IMR-90 (cell line): Measurements from ENCODE around the gene HOXD8. TPM values are rescaled to one million over a fixed set of nuclear protein-coding genes. Genes with fewer than 3 reads are reported as not detected.

Source experiments
- ATAC-seq: fragments of 200-7000 bp; cut with Tn5 transposase; 2 replicates; pipeline ENCODE4 v1.9.1; 2020; ENCODE audit warnings: low read depth, mild to moderate bottlenecking, moderate library complexity
- BruUV-seq: library from RNA; stranded (reverse); fragments of 400-500 nt; replicated peaks from 2 replicates; lab custom pipeline; 2021; lab: Mats Ljungman, UMichigan
- CTCF ChIA-PET: fragments of 300-600 bp; formaldehyde crosslinking; extraction: SDS; loops from one replicate; lab custom pipeline; 2021; ENCODE audit warnings: antibody characterized with exemption; lab: Yijun Ruan, JAX
- POLR2A ChIA-PET: fragments of 300-600 bp; sonication (Branson Sonifier 250); formaldehyde crosslinking; loops from one replicate; lab custom pipeline; 2022; ENCODE audit warnings: antibody characterized with exemption; ENCODE audit not compliant: unreplicated experiment; lab: Charles Lee
- DNase-seq: peaks from one replicate; pipeline ENCODE4 v3.0.0; 2013
- H2AFZ ChIP-seq: replicated peaks from 2 replicates; pipeline ENCODE3; 2013; ENCODE audit warnings: low read length, mild to moderate bottlenecking; ENCODE audit not compliant: poor library complexity
- H2AK5ac ChIP-seq: 2 replicates; pipeline ENCODE4 v1.6.1; 2013; ENCODE audit warnings: low read depth, low read length, inconsistent platforms
- H2AK9ac ChIP-seq: replicated peaks from 2 replicates; pipeline ENCODE3; 2013; ENCODE audit warnings: mild to moderate bottlenecking, low read depth, low read length, moderate library complexity; ENCODE audit not compliant: poor library complexity
- H2BK120ac ChIP-seq: 2 replicates; pipeline ENCODE4 v1.6.1; 2013; ENCODE audit warnings: low read depth, low read length, inconsistent platforms
- H2BK15ac ChIP-seq: 3 replicates; pipeline ENCODE4 v1.6.1; 2013; ENCODE audit warnings: low read depth, low read length, inconsistent platforms
- H2BK20ac ChIP-seq: 2 replicates; pipeline ENCODE4 v1.6.1; 2013; ENCODE audit warnings: low read depth, mild to moderate bottlenecking, inconsistent platforms, low read length, moderate library complexity
- H2BK5ac ChIP-seq: 2 replicates; pipeline ENCODE4 v1.6.1; 2013; ENCODE audit warnings: mild to moderate bottlenecking, low read depth, low read length, inconsistent platforms; ENCODE audit not compliant: poor library complexity, severe bottlenecking
- H3K14ac ChIP-seq: replicated peaks from 2 replicates; pipeline ENCODE4 v1.6.1; 2013; ENCODE audit warnings: low read depth, low read length, inconsistent platforms
- H3K18ac ChIP-seq: 2 replicates; pipeline ENCODE4 v1.6.1; 2013; ENCODE audit warnings: low read depth, low read length, control low read depth
- H3K23ac ChIP-seq: 2 replicates; pipeline ENCODE4 v1.6.1; 2013; ENCODE audit warnings: low read depth, low read length, inconsistent platforms
- H3K27ac ChIP-seq: 2 replicates; pipeline ENCODE4 v1.5.1; 2013; ENCODE audit warnings: mild to moderate bottlenecking, control low read depth, low read length; ENCODE audit not compliant: insufficient read depth
- H3K27me3 ChIP-seq: 2 replicates; pipeline ENCODE4 v1.6.1; 2013; ENCODE audit warnings: low read length; ENCODE audit not compliant: control insufficient read depth, insufficient read depth
- H3K36me3 ChIP-seq: 2 replicates; pipeline ENCODE4 v1.6.1; 2013; ENCODE audit warnings: low read length, mixed read lengths; ENCODE audit not compliant: control insufficient read depth, insufficient read depth
- H3K4ac ChIP-seq: 2 replicates; pipeline ENCODE4 v1.6.1; 2013; ENCODE audit warnings: low read depth, low read length, inconsistent platforms
- H3K4me1 ChIP-seq: 2 replicates; pipeline ENCODE4 v1.6.1; 2013; ENCODE audit warnings: low read length, mixed read lengths; ENCODE audit not compliant: control insufficient read depth, insufficient read depth
- H3K4me2 ChIP-seq: 2 replicates; pipeline ENCODE4 v1.6.1; 2013; ENCODE audit warnings: low read depth, mild to moderate bottlenecking, control low read depth, low read length, moderate library complexity
- H3K4me3 ChIP-seq: 2 replicates; pipeline ENCODE4 v1.5.1; 2013; ENCODE audit warnings: low read depth, mild to moderate bottlenecking, control low read depth, low read length, moderate library complexity; ENCODE audit not compliant: insufficient read depth
- H3K56ac ChIP-seq: 2 replicates; pipeline ENCODE4 v1.6.1; 2013; ENCODE audit warnings: low read length, inconsistent platforms; ENCODE audit not compliant: insufficient read depth; ENCODE audit errors: extremely low read depth
- H3K79me1 ChIP-seq, 2 experiments: 2 replicates each; pipeline ENCODE4 v1.6.1; 2013; ENCODE audit warnings: low read length in 2 of 2, inconsistent platforms in 1 of 2, low read depth in 1 of 2
- H3K9ac ChIP-seq: 2 replicates; pipeline ENCODE4 v1.6.1; 2013; ENCODE audit warnings: low read depth, low read length, control low read depth
- H3K9me1 ChIP-seq: 2 replicates; pipeline ENCODE4 v1.6.1; 2013; ENCODE audit warnings: low read length, inconsistent platforms; ENCODE audit not compliant: insufficient read depth
- H3K9me3 ChIP-seq: 2 replicates; pipeline ENCODE4 v1.6.1; 2013; ENCODE audit warnings: low read length; ENCODE audit not compliant: control insufficient read depth, insufficient read depth
- H4K20me1 ChIP-seq: 2 replicates; pipeline ENCODE4 v1.6.1; 2013; ENCODE audit warnings: low read length, inconsistent platforms; ENCODE audit not compliant: insufficient read depth
- H4K5ac ChIP-seq: 2 replicates; pipeline ENCODE4 v1.6.1; 2013; ENCODE audit warnings: mild to moderate bottlenecking, low read depth, low read length, control low read depth
- H4K8ac ChIP-seq, 2 experiments: 2 replicates each; pipeline ENCODE4 v1.6.1; 2013; ENCODE audit warnings: low read depth in 2 of 2, low read length in 2 of 2, control low read depth in 1 of 2, inconsistent platforms in 1 of 2
- H4K91ac ChIP-seq: 2 replicates; pipeline ENCODE4 v1.6.1; 2013; ENCODE audit warnings: low read depth, low read length, inconsistent platforms; ENCODE audit not compliant: insufficient read depth
- ELK1 ChIP-seq: fragments of 150-350 bp; IDR thresholded peaks from 2 replicates; pipeline ENCODE4 v1.6.1; 2016; ENCODE audit warnings: low read depth, mild to moderate bottlenecking, low read length, moderate library complexity, borderline replicate concordance
- MAFK ChIP-seq: IDR thresholded peaks from 2 replicates; pipeline ENCODE4 v1.6.1; 2012; ENCODE audit warnings: low read depth, low read length, improper control_type of control experiment
- WGBS, 2 experiments: methylation state at CpG; one replicate each; pipeline versions ENCODE4 v1.1.5 to v1.1.7; 2013; ENCODE audit warnings: missing lambda C conversion rate in 2 of 2; ENCODE audit not compliant: insufficient read length in 1 of 2; ENCODE audit errors: extremely low coverage in 2 of 2; 5-methylcytosine and 5-hydroxymethylcytosine counted together
- dilution Hi-C: fragments of 300-500 bp; cut with HindIII; formaldehyde crosslinking; loops from one replicate; pipeline ENCODE4 v1.14.3; 2018; ENCODE audit warnings: low sequenced_read_pairs; ENCODE audit not compliant: unreplicated experiment
- in situ Hi-C: fragments of 300-500 bp; cut with MboI; formaldehyde crosslinking; loops from 3 replicates; pipeline ENCODE4 v1.14.3; 2019; ENCODE audit warnings: low sequenced_read_pairs, inconsistent platforms, mixed read lengths
- intact Hi-C: fragments of 100-400 bp; cut with micrococcal nuclease; formaldehyde crosslinking; loops from 2 replicates; pipeline ENCODE4 v1.10.0; 2022
- polyA plus RNA-seq, 3 experiments: library from polyadenylated mRNA; depleted of rRNA; stranded (reverse); fragments of >200 nt; gene quantifications; 2 replicates each; pipeline ENCODE4 v1.2.3, GENCODE V29; 2012; ENCODE audit warnings: low replicate concordance in 1 of 3
- total RNA-seq: library from RNA; depleted of rRNA; stranded (reverse); fragments of >200 nt; gene quantifications from 2 replicates; pipeline ENCODE4 v1.2.3, GENCODE V29; 2012

Gene HOXD8
- total and polyA plus RNA-seq, 2 of the 4 experiments (the other 2 are of a cell fraction): not detected

GRCh38 chr2:176167398-176167797 lies 37.9 kb downstream of the HOXD8 start:
- H3K4me1 ChIP-seq: no peaks in the 10 kb centered on the region
- BruUV-seq: no TSS peak
- no peaks in the 10 kb centered on the region for H4K20me1 ChIP-seq
- DNase-seq (no peak), ATAC-seq (no peak)
- H3K9ac ChIP-seq: no peak overlapping the region
- no peak overlapping the region for H4K5ac ChIP-seq
- H4K91ac ChIP-seq: no peak overlapping the region
- H3K18ac ChIP-seq: no peak overlapping the region
- H3K14ac ChIP-seq: no peak overlapping the region
- no peak overlapping the region for H2BK15ac ChIP-seq
- H2BK20ac ChIP-seq: no peak overlapping the region
- no peak overlapping the region for H3K56ac ChIP-seq
- no peak overlapping the region for H3K23ac ChIP-seq
- H3K4me2 ChIP-seq: no peak overlapping the region
- H2AFZ ChIP-seq: no peak overlapping the region
- H3K4me3 ChIP-seq: no peak overlapping the region
- no CpG with 5 or more reads among the region's 1 CpG for WGBS, 2 experiments
- no peak overlapping the region for H2BK120ac ChIP-seq
- no peak overlapping the region for H3K4ac ChIP-seq
- no peak overlapping the region for H2BK5ac ChIP-seq
- H3K9me1 ChIP-seq: no peaks in the 10 kb centered on the region
- H3K79me1 ChIP-seq: no peaks in the 10 kb centered on the region
- peaks cover 12% of the 10 kb centered on the region for H3K9me3 ChIP-seq
- no peak overlapping the region for H2AK5ac ChIP-seq
- peaks cover 63% of the 10 kb centered on the region for H3K27me3 ChIP-seq
- CTCF ChIA-PET: no interaction called here
- in situ Hi-C loops (no loop called here), intact Hi-C loops (no loop called here), dilution Hi-C loops (no loop called here)
- no peaks in the 10 kb centered on the region for H3K36me3 ChIP-seq
- TF ChIP-seq ELK1 (no peak), MAFK (0 out of 2 replicates have a peak, but pooled peaks have one; percentile 26)
- H4K8ac ChIP-seq: no peak overlapping the region
- no peak overlapping the region for H2AK9ac ChIP-seq
- H3K27ac ChIP-seq: no peak overlapping the region
- POLR2A ChIA-PET: no interaction called here
